M059J (cell line): ENCODE measurements around the gene RBBP5. TPM values are rescaled to one million over a fixed set of nuclear protein-coding genes. Genes with fewer than 3 reads are reported as not detected.

ENCODE experiments used
- DNase-seq: peaks from one replicate; pipeline ENCODE4 v3.0.0-alpha.2; 2012; ENCODE audit warnings: low read depth
- total RNA-seq: library from RNA; depleted of rRNA; stranded (reverse); fragments of >200 nt; shearing (Covaris generic); gene quantifications from 2 replicates; pipeline ENCODE4 v1.2.3, GENCODE V29; 2014

RBBP5 gene
- total RNA-seq, 1 experiment from 2014 or later = 27.6 TPM

DNA sequence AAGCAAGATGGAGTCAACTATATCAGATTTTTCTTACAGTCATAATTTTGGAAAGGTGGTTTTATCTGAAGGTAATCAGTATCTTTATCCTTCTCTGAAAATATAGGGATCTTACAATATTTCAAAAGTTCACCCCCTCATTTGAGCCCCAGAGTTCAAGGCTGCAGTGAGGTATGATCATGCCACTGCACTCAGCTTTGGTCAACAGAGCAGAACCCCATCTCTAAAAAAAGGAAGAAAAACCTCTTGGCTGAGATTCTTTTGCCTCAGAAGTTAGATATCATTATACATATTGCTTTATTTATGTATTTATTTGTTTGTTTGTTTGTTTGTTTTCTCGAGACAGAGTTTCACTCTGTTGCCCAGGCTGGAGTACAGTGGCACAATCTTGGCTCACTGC is 11.5 kb upstream of the RBBP5 start:
- no peak for DNase-seq

DNA sequence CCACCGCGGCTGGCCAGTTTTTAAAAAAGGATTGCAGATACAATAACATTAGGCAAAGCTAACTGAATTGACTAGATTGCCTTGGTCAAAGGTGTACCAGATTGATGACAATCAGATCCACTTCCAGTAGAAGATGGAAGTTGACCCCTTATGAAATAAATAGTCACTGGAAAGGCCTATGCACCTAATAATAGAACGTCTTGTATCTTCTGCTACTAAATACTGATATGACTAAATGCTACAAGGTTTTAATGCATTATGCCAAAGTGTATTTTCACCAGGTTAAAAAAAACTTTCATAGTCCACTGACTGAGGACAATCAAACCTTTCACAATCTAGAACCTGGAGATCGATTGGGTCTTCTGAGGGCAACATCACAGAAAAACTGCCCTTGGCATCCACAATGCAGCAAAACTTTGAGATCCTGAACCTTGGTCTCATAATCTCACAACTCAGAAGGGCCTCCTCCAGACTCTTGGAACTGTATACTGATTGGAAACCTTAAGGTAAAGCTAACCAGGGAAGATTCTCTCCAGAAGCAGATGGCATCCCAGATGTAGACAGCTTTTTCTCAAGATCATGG is 7.8 kb upstream of the RBBP5 start:
- no peak for DNase-seq

GRCh38 chr1:205128050-205128449 is 6.3 kb upstream of the RBBP5 start:
- DNase-seq = no peak

GRCh38 chr1:205127646-205128045 is 5.9 kb upstream of the RBBP5 start:
- DNase-seq = no peak

GRCh38 chr1:205124726-205125125 is 2.9 kb upstream of the RBBP5 start:
- DNase-seq = no peak

- no peak for DNase-seq
Measured at GRCh38 chr1:205122489-205122882, 708 bp upstream of the RBBP5 start.

DNA sequence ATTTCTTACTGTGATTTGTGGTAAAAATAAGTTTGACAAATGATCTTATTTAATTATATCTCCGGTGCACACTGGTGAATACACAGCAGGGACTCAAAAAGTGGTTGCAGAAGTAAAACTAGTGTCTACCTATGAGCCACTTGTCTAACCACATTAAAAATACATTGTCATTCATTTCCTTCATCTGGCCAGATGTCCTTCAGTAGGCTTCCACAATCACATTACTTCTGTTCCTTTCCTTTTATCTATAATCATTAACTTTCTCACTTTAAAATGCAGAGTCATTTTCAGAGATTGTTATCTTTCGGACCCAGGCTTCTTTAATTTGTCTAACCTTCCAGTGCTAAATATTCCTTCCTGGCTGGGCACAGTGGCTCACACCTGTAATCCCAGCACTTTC is 3.0 kb downstream of the RBBP5 start:
- no peak for DNase-seq

GRCh38 chr1:205111354-205111753 is 10.4 kb downstream of the RBBP5 start:
- no peak for DNase-seq

- no peak for DNase-seq
Measured at GRCh38 chr1:205109711-205110110, 12.1 kb downstream of the RBBP5 start.

- no peak for DNase-seq
Measured at GRCh38 chr1:205109269-205109668, 12.5 kb downstream of the RBBP5 start.

DNA sequence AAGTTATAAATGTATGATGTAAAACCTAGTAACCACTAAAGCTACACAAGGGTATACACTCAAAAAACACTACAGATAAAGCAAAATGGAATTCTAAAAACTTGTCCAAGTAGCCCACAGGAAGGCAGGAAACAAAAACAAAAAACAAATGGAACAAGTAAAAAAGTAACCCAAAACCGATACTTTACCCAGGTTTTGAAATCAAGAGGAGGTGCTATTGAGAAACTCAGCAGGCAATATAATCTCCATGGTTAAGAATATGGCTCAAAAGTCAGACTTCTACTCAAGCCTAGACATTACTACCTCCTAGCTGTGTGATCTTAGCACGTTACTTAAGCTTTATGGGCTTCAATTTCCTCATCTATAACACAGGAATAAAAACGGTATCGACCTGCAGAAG is 13.3 kb downstream of the RBBP5 start:
- no peak for DNase-seq

GRCh38 chr1:205107327-205107726 is 14.5 kb downstream of the RBBP5 start:
- no peak for DNase-seq

DNA sequence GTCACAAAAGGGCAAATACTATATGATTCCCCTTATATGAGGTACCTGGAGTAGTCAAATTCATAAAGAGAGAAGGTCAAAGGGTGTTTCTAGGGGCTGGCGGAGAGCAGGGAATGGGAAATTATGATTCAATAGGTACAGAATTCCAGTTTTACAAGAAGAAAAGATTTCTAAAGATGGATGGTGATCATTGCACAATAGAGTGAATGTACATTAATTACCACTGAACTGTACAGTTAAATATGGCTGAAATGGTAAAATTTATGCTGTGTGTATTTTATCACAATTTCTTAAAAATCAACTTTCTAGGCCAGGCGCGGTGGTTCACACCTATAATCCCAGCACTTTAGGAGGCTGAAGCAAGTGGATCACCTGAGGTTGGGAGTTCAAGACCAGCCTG is 19.4 kb downstream of the RBBP5 start:
- DNase-seq = no peak

DNA sequence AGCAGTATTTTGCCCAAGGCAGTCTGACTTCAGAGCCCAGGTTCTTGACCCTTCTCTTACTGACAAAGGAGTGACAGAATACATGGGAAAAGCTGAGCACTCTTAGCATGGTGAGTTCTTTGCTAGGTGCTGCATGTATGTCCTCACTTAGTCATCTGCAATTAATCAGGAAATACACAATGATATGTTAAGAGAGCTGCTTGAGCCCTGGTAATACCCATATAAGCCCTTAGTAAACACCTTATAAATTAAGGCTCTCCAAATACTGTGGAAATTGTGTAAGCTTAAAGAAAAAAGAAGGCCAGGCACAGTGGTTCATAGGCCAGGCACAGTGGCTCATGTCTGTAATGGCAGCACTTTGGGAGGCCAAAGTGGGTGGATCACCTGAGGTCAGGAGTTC is 23.5 kb downstream of the RBBP5 start:
- no peak for DNase-seq

- no peak for DNase-seq
Measured at GRCh38 chr1:205095422-205095821, 26.4 kb downstream of the RBBP5 start.

DNA sequence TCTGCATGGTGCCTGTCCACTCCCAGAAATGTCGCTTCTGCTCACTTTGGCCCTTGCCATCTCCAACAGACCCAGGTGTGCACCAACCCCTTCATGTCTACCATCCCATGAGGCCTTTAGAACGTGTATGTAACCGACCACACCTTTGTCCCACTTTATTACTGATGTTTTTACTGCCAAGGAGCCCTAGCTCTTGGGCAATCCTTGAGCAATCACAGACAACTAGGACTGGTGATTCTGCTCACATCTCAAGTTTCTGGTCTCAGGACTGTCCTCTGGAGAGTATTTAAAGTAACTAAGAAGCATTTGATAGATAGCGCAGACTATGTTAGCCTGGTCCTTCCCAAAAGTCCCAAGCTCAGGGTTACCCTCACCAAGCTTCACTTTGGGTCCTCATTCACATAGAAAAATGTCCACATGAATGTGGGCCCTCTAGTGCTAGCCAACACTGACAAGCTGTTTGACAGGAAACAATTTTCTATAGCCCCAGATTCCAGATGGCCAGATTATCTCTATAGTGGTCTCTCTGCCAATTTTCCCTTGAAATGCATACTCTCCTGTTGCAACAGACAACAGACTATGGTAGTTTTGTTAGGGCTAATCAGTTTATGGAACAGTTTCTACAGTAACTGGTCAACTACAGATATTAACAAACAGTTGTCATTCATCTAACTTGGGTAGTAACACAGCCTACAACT is 30.6 kb downstream of the RBBP5 start:
- DNase-seq = no peak

DNA sequence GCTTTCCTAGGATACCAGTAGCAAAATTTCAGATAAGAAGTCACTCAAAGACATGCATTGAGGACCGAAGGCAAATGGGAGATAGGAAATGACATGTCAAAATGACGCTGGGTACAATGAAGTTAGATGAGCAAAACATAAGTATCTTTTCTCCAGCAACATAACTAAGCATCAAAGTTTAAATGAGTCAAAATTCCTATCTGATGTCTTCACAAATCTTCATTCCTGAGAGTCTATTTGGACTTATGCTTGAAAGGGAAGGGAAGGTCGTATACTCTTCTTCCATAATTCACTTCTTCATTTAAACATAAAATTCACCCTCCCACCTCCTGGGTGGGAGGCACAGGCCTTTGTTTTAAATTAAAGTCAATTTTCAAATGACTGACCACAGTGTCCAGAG is 33.4 kb downstream of the RBBP5 start:
- no peak for DNase-seq

GRCh38 chr1:205084360-205084759 is 37.4 kb downstream of the RBBP5 start, which contains the start of gene TMEM81:
Gene TMEM81, minus strand, starts transcription at chr1:205084460. Its CDS starts 140 bp downstream, at chr1:205084320.
- no peak for DNase-seq

GRCh38 chr1:205082431-205082830 is 39.3 kb downstream of the RBBP5 start:
- DNase-seq = no peak

DNA sequence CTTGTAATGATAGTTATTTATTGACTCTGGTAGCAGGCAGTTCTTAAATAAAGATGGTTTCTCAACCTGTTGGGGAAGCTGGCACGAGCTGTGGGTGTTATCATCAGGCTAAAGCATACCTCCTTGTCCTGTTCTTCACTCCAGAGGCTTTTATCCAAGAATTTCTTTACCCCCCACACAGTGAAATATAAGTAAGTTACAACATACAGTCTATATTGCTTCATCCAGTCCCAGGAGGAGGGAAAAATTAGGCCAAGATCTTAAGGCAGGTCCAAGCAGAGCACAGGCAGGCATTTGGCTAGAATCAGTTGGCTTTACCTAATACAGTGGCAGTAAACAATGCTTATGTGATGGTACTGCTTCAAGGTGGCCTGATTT is 43.9 kb downstream of the RBBP5 start:
- no peak for DNase-seq

GRCh38 chr1:205077158-205077933 is 44.4 kb downstream of the RBBP5 start:
- DNase-seq = no peak

DNA sequence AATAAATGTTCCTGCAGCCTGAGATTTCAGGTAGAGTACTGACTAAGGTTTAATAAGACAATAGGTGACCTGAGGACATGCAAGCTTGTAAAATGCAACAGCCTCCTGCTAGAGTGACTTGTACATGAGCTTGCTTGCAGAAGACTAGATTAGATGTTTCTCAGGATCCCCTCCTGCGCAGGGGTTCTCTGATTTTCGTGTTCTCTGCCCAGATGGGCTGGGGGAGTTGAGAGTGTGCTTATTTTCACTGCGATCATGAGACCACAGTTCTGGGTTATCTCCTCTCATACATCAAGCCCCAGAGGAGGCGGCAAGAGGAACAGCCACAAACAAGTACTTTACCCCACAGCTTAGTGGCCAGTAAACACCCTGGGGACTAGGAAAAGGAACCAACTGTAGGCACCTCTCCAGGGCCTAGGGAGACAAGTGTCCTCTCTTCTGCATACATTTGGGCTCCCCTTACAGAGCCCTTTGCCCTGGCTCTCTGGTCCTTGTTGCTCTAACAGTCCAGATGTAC is 45.5 kb downstream of the RBBP5 start:
- no peak for DNase-seq

GRCh38 chr1:205075642-205076155 is 46.1 kb downstream of the RBBP5 start:
- DNase-seq = no peak
